Lung (tissue), 13 donors: ENCODE results near the gene NDC80. TPM values are rescaled to one million over a fixed set of nuclear protein-coding genes. Genes with fewer than 3 reads are reported as not detected.

Source experiments
- ATAC-seq: fragments of 200-7000 bp; cut with Tn5 transposase; one replicate; pipeline ENCODE4 v1.9.1; 2020; ENCODE audit warnings: moderate number of reproducible peaks; ENCODE audit not compliant: insufficient read depth, low FRiP score
- DNase-seq, 3 donors: peaks; one replicate each; pipeline ENCODE4 v3.0.0-alpha.2; 2013 to 2017
- H3K27ac ChIP-seq, 2 donors: one replicate each; pipeline ENCODE4 v1.5.1; 2013; ENCODE audit warnings: mild to moderate bottlenecking in 2 of 2, moderate library complexity in 2 of 2, control low read depth in 1 of 2, inconsistent platforms in 1 of 2, low read depth in 1 of 2, low read length in 1 of 2
- H3K27me3 ChIP-seq, 3 donors: one replicate each; pipeline ENCODE4 v1.5.1; 2013; ENCODE audit warnings: low read length in 2 of 3; ENCODE audit not compliant: control insufficient read depth in 3 of 3, insufficient read depth in 3 of 3
- H3K36me3 ChIP-seq, 4 donors: one replicate each; pipeline ENCODE4 v1.5.1; 2013; ENCODE audit warnings: low read length in 4 of 4, mild to moderate bottlenecking in 1 of 4, moderate library complexity in 1 of 4; ENCODE audit not compliant: control insufficient read depth in 4 of 4, insufficient read depth in 4 of 4
- H3K4me1 ChIP-seq, 5 donors: one replicate each; pipeline ENCODE4 v1.5.1; 2013; ENCODE audit warnings: low read length in 5 of 5, mild to moderate bottlenecking in 2 of 5, moderate library complexity in 1 of 5; ENCODE audit not compliant: control insufficient read depth in 5 of 5, insufficient read depth in 5 of 5
- H3K4me3 ChIP-seq: one replicate; pipeline ENCODE4 v1.5.1; 2013; ENCODE audit warnings: mild to moderate bottlenecking, control low read depth, moderate library complexity
- H3K9ac ChIP-seq, 2 donors: one replicate each; pipeline ENCODE4 v1.5.1; 2013; ENCODE audit warnings: low read length in 2 of 2, control low read depth in 1 of 2; ENCODE audit not compliant: insufficient read depth in 1 of 2
- H3K9me3 ChIP-seq, 4 donors: one replicate each; pipeline ENCODE4 v1.5.1; 2013; ENCODE audit warnings: low read length in 3 of 4, mild to moderate bottlenecking in 1 of 4, moderate library complexity in 1 of 4; ENCODE audit not compliant: control insufficient read depth in 4 of 4, insufficient read depth in 3 of 4
- CTCF ChIP-seq: IDR thresholded peaks from 2 replicates; pipeline ENCODE4 v1.5.1; 2012; ENCODE audit warnings: mild to moderate bottlenecking; ENCODE audit errors: control extremely low read depth, extremely low read depth
- WGBS, 2 donors: extraction: QIAGEN DNeasy Blood & Tissue Kit; methylation state at CpG; one replicate each; pipeline ENCODE4 v1.1.7; 2013; 5-methylcytosine and 5-hydroxymethylcytosine counted together
- polyA plus RNA-seq, 2 donors: library from polyadenylated mRNA; stranded (reverse); fragments of 200-250 nt; gene quantifications; one replicate each; pipeline ENCODE4 v1.2.1, GENCODE V29; 2013
- small RNA-seq: library from RNA; depleted of rRNA; stranded (forward); fragments of <200 nt; gene quantifications from one replicate; pipeline ENCODE3, GENCODE V24; 2014; ENCODE audit warnings: low replicate concordance
- total RNA-seq, 2 donors: library from RNA; depleted of rRNA in 1 of 2; stranded (reverse); fragments of >200 nt in 1 of 2; gene quantifications; one replicate each; pipeline ENCODE4 v1.2.1, GENCODE V29; 2014 to 2021
- donor health status: control.
- donor health status: control.
- donor health status: Bipolar disorder and iron deficiency.
- donor health status: healthy.
- donor health status: DM: yes; HTN: yes; CAD: no.

The NDC80 gene
- total and polyA plus RNA-seq, 4 donors = 0.55 to 3.9 (median 2.3) TPM

- H3K4me1 ChIP-seq = peaks cover 0 to 10% (median 7%) of the 10 kb centered on the region in 5 donors
- H3K9me3 ChIP-seq = no peaks in the 10 kb centered on the region
- no peak overlapping the region for H3K9ac ChIP-seq
- 81 to 85% methylated on average over 5 of the region's 5 CpGs for WGBS, 2 donors
- no peaks in the 10 kb centered on the region for H3K27me3 ChIP-seq
- no peak overlapping the region for H3K4me3 ChIP-seq
- peaks cover 0 to 4% (median 0%) of the 10 kb centered on the region in 4 donors for H3K36me3 ChIP-seq
- H3K27ac ChIP-seq = no peak overlapping the region
- DNase-seq (no peak), ATAC-seq (no peak)
- no peak for TF ChIP-seq CTCF
Measured at GRCh38 chr18:2662990-2663389, 91.6 kb downstream of the NDC80 start.

Small RNA genes within 50 kb of the gene (small RNA-seq; reads per million reads assigned to genes)
- gene RF00019 (not detected), gene RF01233 (not detected), gene RNU6-340P (not detected)

Other genes starting within 250 kb of the NDC80 start
- gene METTL4, start 52 bp upstream of the NDC80 start, total RNA-seq = 10 to 100 TPM in 1 of 2 donors, 1 to 10 TPM in 1; 9.6 to 19.3 TPM
- gene METTL4, start 52 bp upstream of the NDC80 start, polyA plus RNA-seq = 1 to 10 TPM; 5.3 to 6.7 TPM
- gene SMCHD1, start 84.2 kb downstream of the NDC80 start, total RNA-seq = 100 to 1,000 TPM in 1 of 2 donors, 10 to 100 TPM in 1; 40.3 to 179 TPM
- 10 to 100 TPM in 1 of 2 donors, 1 to 10 TPM in 1; 7.3 to 22.6 TPM for gene SMCHD1, start 84.2 kb downstream of the NDC80 start, polyA plus RNA-seq